ENCODE data around the gene P2RY13.

DNA sequence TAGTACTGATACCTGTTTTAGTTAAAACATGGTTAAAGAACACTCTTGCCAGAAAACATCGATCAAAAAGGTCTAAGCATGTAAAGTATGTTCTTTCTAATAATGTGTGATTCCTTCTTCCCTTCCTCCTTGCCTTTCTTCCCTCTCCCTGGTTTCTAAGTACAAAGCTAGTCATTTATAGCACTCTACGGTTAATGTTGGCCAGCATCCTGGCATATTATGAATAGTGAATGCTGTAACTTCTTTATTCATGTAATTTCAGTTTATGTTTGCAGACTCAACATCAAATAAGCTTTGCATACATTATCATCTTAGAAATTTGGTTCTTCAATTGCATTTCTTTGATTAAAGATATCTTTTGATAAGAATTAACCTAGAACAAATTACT, 28.1 kb upstream of the P2RY13 start:
- TF ChIP-seq, protein P1, sequence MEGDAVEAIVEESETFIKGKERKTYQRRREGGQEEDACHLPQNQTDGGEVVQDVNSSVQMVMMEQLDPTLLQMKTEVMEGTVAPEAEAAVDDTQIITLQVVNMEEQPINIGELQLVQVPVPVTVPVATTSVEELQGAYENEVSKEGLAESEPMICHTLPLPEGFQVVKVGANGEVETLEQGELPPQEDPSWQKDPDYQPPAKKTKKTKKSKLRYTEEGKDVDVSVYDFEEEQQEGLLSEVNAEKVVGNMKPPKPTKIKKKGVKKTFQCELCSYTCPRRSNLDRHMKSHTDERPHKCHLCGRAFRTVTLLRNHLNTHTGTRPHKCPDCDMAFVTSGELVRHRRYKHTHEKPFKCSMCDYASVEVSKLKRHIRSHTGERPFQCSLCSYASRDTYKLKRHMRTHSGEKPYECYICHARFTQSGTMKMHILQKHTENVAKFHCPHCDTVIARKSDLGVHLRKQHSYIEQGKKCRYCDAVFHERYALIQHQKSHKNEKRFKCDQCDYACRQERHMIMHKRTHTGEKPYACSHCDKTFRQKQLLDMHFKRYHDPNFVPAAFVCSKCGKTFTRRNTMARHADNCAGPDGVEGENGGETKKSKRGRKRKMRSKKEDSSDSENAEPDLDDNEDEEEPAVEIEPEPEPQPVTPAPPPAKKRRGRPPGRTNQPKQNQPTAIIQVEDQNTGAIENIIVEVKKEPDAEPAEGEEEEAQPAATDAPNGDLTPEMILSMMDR (IDR thresholded peaks at IDR 0.05 in 4 of 5, conservative IDR thresholded peaks at IDR 0.05 in 1 of 5): no peak
- TF ChIP-seq POLR2A (IDR thresholded peaks at IDR 0.05): no peak

Measured in gastrocnemius medialis (tissue), 4 donors.